Activated naive CD4-positive, alpha-beta T cell treated with anti-CD3 and anti-CD28 coated beads, Interleukin-2, amount 10 ng/mL, durations not matched to agents 7 days and 5 days (primary cell): Measurements from ENCODE around the gene KRT72.

Experiments used
- CTCF ChIA-PET: fragments of 350-600 bp; sonication (Branson Sonifier 250); formaldehyde crosslinking; loops from one replicate; lab custom pipeline; 2021; ENCODE audit warnings: antibody characterized with exemption; lab: Charles Lee
- DNase-seq: peaks from one replicate; pipeline ENCODE4 v3.0.0-alpha.2; 2020
- H3K27ac Mint-ChIP-seq: one replicate; pipeline ENCODE4 v1.8.0; 2021; ENCODE audit warnings: mild to moderate bottlenecking, moderate library complexity, mixed read lengths
- H3K27me3 Mint-ChIP-seq: one replicate; pipeline ENCODE4 v1.8.0; 2021; ENCODE audit warnings: mild to moderate bottlenecking, mixed read lengths
- H3K36me3 Mint-ChIP-seq: one replicate; pipeline ENCODE4 v1.8.0; 2021; ENCODE audit warnings: mixed read lengths
- H3K4me1 Mint-ChIP-seq: one replicate; pipeline ENCODE4 v1.8.0; 2021; ENCODE audit warnings: mixed read lengths
- H3K4me3 Mint-ChIP-seq: one replicate; pipeline ENCODE4 v1.8.0; 2021; ENCODE audit warnings: mild to moderate bottlenecking, moderate library complexity, mixed read lengths
- H3K9me3 Mint-ChIP-seq: one replicate; pipeline ENCODE4 v1.8.0; 2021; ENCODE audit warnings: mixed read lengths

Gene KRT72

DNA sequence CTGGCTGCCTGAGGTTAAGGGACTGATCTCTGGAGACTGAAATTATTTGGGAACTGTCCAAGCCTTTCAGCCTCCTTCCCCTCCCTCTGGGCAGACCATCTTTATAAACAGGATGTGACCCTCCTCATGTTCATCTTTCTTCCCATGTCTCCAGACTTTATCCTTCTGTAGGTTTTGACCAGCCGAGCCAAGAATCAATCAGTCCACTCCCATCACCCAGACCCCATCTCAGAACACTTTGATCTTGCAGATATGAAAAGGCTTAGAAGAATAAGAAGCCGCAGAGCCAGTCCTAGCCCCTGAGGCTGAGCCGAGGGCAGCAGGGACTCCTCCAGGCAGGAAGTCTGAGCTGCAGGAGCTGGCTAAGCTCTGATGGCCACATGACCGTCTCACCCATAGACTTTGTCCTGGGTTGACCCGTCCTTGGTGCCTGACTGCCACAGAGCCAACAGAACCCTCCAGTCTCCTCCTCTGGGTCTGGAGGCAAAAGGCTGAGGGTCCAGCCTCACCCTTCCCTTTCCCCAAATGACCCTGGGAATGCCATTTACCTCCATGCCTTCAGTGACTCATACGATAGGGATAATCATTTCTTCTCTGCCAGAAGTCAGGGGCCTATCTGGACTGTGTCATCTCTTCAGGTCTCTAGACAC is 49.9 kb downstream of the KRT72 start:
- Mint-ChIP-seq H3K27ac (no peak overlapping the region), H3K9me3 (no peaks in the 10 kb centered on the region), H3K36me3 (no peaks in the 10 kb centered on the region), H3K4me3 (no peak overlapping the region), H3K27me3 (peaks cover 42% of the 10 kb centered on the region), H3K4me1 (no peaks in the 10 kb centered on the region)
- no peak for DNase-seq
- CTCF ChIA-PET = interaction anchor here (1.0 kb wide), 1 partner anchor 329 kb away, joined by 3 read pairs; no protein-coding TSS in a partner anchor

- CTCF ChIA-PET = interaction anchor here (1.4 kb wide), 1 partner anchor 391 kb away, joined by 4 read pairs; no protein-coding TSS in a partner anchor
- no peak overlapping the region for H3K27ac Mint-ChIP-seq
- H3K4me1 Mint-ChIP-seq = peaks cover 4% of the 10 kb centered on the region
These were observed 55.1 kb downstream of the KRT72 start for GRCh38 chr12:52546126-52546525.

DNA sequence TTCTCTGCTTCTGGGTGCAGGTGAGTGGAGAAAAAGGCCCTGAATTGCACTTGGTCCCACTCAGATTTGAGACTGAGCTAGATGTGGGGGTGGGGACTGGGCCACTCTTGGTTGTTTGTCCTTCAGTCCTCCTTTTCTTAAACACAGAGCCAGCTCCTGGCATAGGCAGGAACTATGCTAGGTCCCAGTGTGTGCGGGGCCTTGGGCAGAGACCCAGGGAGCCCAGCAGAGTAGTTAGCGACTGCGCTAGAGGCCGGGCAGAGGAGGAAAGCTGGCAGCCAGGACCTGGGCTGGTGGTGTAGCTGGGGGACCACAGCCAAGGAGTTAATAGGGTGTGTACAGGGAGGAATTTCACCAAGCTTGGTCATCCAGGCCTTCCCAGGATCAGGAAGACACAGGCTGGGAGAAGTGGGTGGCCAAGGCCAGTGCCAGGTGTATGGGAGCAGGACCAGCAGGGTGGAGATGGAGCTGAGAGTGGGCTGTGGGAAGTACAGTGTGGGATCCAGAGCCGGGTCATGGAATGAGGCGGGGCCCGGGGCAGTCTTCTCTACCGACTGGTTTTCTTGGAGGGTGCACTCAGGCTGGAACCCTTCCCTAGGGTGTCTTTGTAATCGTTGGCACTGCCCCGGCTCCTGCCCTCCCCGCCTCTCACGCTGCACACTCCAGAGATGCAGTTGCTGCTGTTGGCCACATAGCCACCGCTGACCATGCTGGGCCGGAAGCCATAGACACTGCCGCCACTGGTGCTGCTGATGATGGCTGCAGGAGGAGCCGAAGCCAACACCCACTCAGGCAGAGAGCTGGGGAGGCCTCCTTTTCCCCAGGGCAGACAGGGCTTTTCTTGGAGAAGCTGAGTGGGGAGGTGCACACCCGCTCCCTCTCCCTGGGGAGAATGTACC is 57.0 kb downstream of the KRT72 start:
- CTCF ChIA-PET = interaction anchor here (1.5 kb wide), 1 partner anchor 334 kb away, joined by 3 read pairs; no protein-coding TSS in a partner anchor
- Mint-ChIP-seq H3K9me3 (no peaks in the 10 kb centered on the region), H3K4me3 (no peak overlapping the region), H3K36me3 (no peaks in the 10 kb centered on the region), H3K27ac (no peak overlapping the region), H3K4me1 (peaks cover 4% of the 10 kb centered on the region), H3K27me3 (peaks cover 17% of the 10 kb centered on the region)
- DNase-seq = no peak

More at GRCh38 chr12:52546126-52546525, 55.1 kb downstream of the KRT72 start:
- no peak for DNase-seq
- Mint-ChIP-seq H3K9me3 (no peaks in the 10 kb centered on the region), H3K36me3 (no peaks in the 10 kb centered on the region), H3K4me3 (no peak overlapping the region), H3K27me3 (peaks cover 16% of the 10 kb centered on the region)

- no peaks in the 10 kb centered on the region for H3K9me3 Mint-ChIP-seq
- H3K27me3 Mint-ChIP-seq = peaks cover 24% of the 10 kb centered on the region
- DNase-seq = no peak
- no peaks in the 10 kb centered on the region for H3K36me3 Mint-ChIP-seq
- H3K4me1 Mint-ChIP-seq = peaks cover 4% of the 10 kb centered on the region
- CTCF ChIA-PET = no interaction called here
- H3K27ac Mint-ChIP-seq = no peak overlapping the region
- no peak overlapping the region for H3K4me3 Mint-ChIP-seq
These were observed 58.4 kb downstream of the KRT72 start for GRCh38 chr12:52542785-52543318.

DNA sequence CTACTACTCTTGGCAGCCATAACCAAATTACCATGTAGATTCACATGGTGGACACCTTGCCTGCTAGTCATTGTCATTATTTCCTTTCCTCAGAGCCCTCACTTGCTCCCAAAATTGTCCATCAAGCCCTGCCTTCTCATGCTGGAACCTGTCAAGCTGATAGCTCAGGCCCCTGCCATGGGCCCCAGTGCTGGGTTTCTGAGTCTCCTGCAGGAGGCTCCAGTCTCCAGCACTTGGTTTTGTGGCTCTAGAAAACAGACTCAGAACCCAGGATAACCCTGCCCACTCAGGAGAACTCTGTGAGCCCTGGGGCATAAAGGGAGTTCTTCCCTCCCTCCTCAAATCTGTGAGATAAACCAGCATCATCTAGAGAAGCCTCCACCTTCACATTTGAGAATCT is 59.1 kb downstream of the KRT72 start:
- Mint-ChIP-seq H3K27me3 (peaks cover 29% of the 10 kb centered on the region), H3K4me3 (no peak overlapping the region), H3K4me1 (peaks cover 4% of the 10 kb centered on the region), H3K9me3 (no peaks in the 10 kb centered on the region), H3K27ac (no peak overlapping the region), H3K36me3 (no peaks in the 10 kb centered on the region)
- CTCF ChIA-PET = interaction anchor here (0.6 kb wide), 1 partner anchor 338 kb away, joined by 3 read pairs; no protein-coding TSS in a partner anchor
- no peak for DNase-seq

- no peaks in the 10 kb centered on the region for H3K36me3 Mint-ChIP-seq
- no peak overlapping the region for H3K27ac Mint-ChIP-seq
- CTCF ChIA-PET = interaction anchor here (0.6 to 1.0 kb wide), 2 partner anchors 329 to 338 kb away, joined by 3 read pairs; no protein-coding TSS in a partner anchor
- no peaks in the 10 kb centered on the region for H3K9me3 Mint-ChIP-seq
- no peak overlapping the region for H3K4me3 Mint-ChIP-seq
- H3K27me3 Mint-ChIP-seq = peaks cover 33% of the 10 kb centered on the region
- peaks cover 4% of the 10 kb centered on the region for H3K4me1 Mint-ChIP-seq
- no peak for DNase-seq
These were observed 59.6 kb downstream of the KRT72 start for GRCh38 chr12:52541709-52542108.

- Mint-ChIP-seq H3K36me3 (no peaks in the 10 kb centered on the region), H3K4me1 (peaks cover 4% of the 10 kb centered on the region), H3K27ac (no peak overlapping the region), H3K9me3 (no peaks in the 10 kb centered on the region), H3K4me3 (no peak overlapping the region), H3K27me3 (peaks cover 33% of the 10 kb centered on the region)
- no peak for DNase-seq
- CTCF ChIA-PET = interaction anchor here (0.8 kb wide), 1 partner anchor 168 kb away, joined by 3 read pairs; no protein-coding TSS in a partner anchor
These were observed 60.7 kb downstream of the KRT72 start for GRCh38 chr12:52540531-52540930.

DNA sequence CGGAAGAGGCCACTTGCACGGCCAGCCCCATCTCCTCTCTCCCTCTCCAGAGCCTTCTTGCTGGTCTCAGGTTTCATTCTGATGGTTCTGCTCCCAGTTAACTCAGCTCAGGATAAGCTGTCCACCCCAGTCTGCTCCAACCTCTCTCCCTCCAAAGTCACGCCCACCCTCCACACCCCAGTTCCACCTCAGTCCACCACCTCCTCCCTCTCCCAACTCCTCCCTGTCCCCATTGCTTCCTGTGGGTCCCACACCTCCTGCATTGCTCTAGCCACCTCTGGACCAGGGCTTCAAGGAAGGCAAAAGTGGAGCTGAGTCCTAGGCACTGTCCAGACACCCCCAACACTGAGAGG is 61.5 kb downstream of the KRT72 start:
- Mint-ChIP-seq H3K9me3 (no peaks in the 10 kb centered on the region), H3K4me3 (no peak overlapping the region), H3K36me3 (no peaks in the 10 kb centered on the region), H3K27me3 (peaks cover 28% of the 10 kb centered on the region), H3K27ac (no peak overlapping the region), H3K4me1 (peaks cover 4% of the 10 kb centered on the region)
- CTCF ChIA-PET = interaction anchor here (1.5 kb wide), 1 partner anchor 178 kb away, joined by 3 read pairs; no protein-coding TSS in a partner anchor
- DNase-seq = no peak

GRCh38 chr12:52539083-52539820 is 62.0 kb downstream of the KRT72 start:
- Mint-ChIP-seq H3K27ac (no peak overlapping the region), H3K9me3 (no peaks in the 10 kb centered on the region), H3K36me3 (no peaks in the 10 kb centered on the region), H3K4me1 (peaks cover 4% of the 10 kb centered on the region), H3K27me3 (peaks cover 27% of the 10 kb centered on the region), H3K4me3 (no peak overlapping the region)
- CTCF ChIA-PET = interaction anchor here (1.5 kb wide), 1 partner anchor 177 kb away, joined by 3 read pairs; no protein-coding TSS in a partner anchor
- DNase-seq = no peak

- no peaks in the 10 kb centered on the region for H3K9me3 Mint-ChIP-seq
- no peak overlapping the region for H3K27ac Mint-ChIP-seq
- CTCF ChIA-PET = no interaction called here
- H3K27me3 Mint-ChIP-seq = peaks cover 28% of the 10 kb centered on the region
- H3K4me1 Mint-ChIP-seq = no peaks in the 10 kb centered on the region
- no peak overlapping the region for H3K4me3 Mint-ChIP-seq
- H3K36me3 Mint-ChIP-seq = no peaks in the 10 kb centered on the region
- no peak for DNase-seq
These were observed 64.2 kb downstream of the KRT72 start for GRCh38 chr12:52537101-52537500.
